DOHH2 (cell line): Measurements from ENCODE around the gene CPXM2.

Source experiments
- H3F3A ChIP-seq: fragments of 200-600 bp; sonication (generic), shearing (Covaris generic); 2 replicates; pipeline ENCODE4 v1.6.0; 2016; ENCODE audit warnings: antibody characterized with exemption, mild to moderate bottlenecking; ENCODE audit not compliant: control insufficient read depth, insufficient read depth
- H3K27ac ChIP-seq: fragments of 200-600 bp; sonication (generic); 2 replicates; pipeline ENCODE4 v1.5.1; 2014; ENCODE audit warnings: low read depth, mild to moderate bottlenecking, low read length, moderate library complexity
- H3K27me3 ChIP-seq: fragments of 200-600 bp; sonication (generic); 2 replicates; pipeline ENCODE4 v1.6.1; 2014; ENCODE audit warnings: mild to moderate bottlenecking, low read length, mixed read lengths; ENCODE audit not compliant: control insufficient read depth
- H3K36me3 ChIP-seq: fragments of 200-600 bp; sonication (generic); 2 replicates; pipeline ENCODE4 v1.6.1; 2014; ENCODE audit warnings: mild to moderate bottlenecking, low read length, moderate library complexity, mixed read lengths; ENCODE audit not compliant: control insufficient read depth
- H3K4me1 ChIP-seq: fragments of 200-600 bp; sonication (generic); 2 replicates; pipeline ENCODE4 v1.6.1; 2014; ENCODE audit warnings: mild to moderate bottlenecking, low read length, mixed read lengths; ENCODE audit not compliant: control insufficient read depth
- H3K4me2 ChIP-seq: fragments of 200-600 bp; sonication (generic); 2 replicates; pipeline ENCODE4 v1.6.0; 2014; ENCODE audit warnings: mild to moderate bottlenecking, low read length, moderate library complexity
- H3K4me3 ChIP-seq: fragments of 200-600 bp; sonication (generic); 2 replicates; pipeline ENCODE4 v1.5.1; 2014; ENCODE audit warnings: mild to moderate bottlenecking, low read length, mixed read lengths
- H3K79me2 ChIP-seq: fragments of 200-600 bp; sonication (generic); 2 replicates; pipeline ENCODE4 v1.6.1; 2014; ENCODE audit warnings: mild to moderate bottlenecking, low read length, mixed read lengths; ENCODE audit not compliant: control insufficient read depth
- H3K9me2 ChIP-seq: fragments of 200-600 bp; sonication (generic); replicated peaks from 2 replicates; pipeline ENCODE4 v1.6.1; 2014; ENCODE audit warnings: mild to moderate bottlenecking, low read length, mixed read lengths; ENCODE audit not compliant: control insufficient read depth
- H3K9me3 ChIP-seq: fragments of 200-600 bp; sonication (generic); 2 replicates; pipeline ENCODE4 v1.6.1; 2014; ENCODE audit warnings: antibody characterized with exemption, low read length, mixed read lengths; ENCODE audit not compliant: control insufficient read depth, insufficient read depth
- H4K20me1 ChIP-seq: fragments of 200-600 bp; sonication (generic); 2 replicates; pipeline ENCODE4 v1.6.0; 2014; ENCODE audit warnings: low read depth, mild to moderate bottlenecking, antibody characterized with exemption, low read length, moderate library complexity; ENCODE audit not compliant: control insufficient read depth, insufficient read depth
- EZH2phosphoT487 ChIP-seq: fragments of 200-600 bp; sonication (generic); IDR thresholded peaks from 2 replicates; pipeline ENCODE4 v1.6.1; 2017; ENCODE audit warnings: borderline replicate concordance, mild to moderate bottlenecking, antibody characterized with exemption, low read length, moderate library complexity, mixed read lengths
- TF ChIP-seq, protein P1 (sequence below): fragments of 200-600 bp; sonication (generic); IDR thresholded peaks from one replicate; pipeline ENCODE4 v1.5.1; 2014; ENCODE audit warnings: antibody characterized with exemption, mild to moderate bottlenecking, low read depth, low read length; ENCODE audit not compliant: poor library complexity, severe bottlenecking

The CPXM2 gene

DNA sequence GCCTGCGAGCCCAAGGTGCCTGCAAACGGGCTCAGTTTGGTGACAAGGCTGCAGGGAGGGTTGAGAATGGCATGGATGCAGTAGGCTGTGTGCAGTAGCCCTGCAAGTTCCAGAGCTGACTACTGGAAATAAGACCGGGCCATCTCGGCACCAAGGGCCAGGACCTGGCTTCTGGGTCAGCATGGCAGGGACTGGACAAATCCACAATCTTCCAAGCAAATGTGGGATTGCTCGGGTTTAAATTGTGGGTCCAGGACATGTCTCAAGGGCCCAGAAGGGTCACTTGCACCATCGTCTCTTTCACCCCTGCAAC lies 147.4 kb downstream of the CPXM2 start:
- Histone ChIP-seq H3K4me2 (no peak overlapping the region), H3K4me3 (no peak overlapping the region), H3K79me2 (no peaks in the 10 kb centered on the region), H3K27me3 (no peaks in the 10 kb centered on the region), H4K20me1 (no peaks in the 10 kb centered on the region), H3K9me3 (no peaks in the 10 kb centered on the region), H3K4me1 (no peaks in the 10 kb centered on the region), H3K9me2 (no peaks in the 10 kb centered on the region), H3F3A (no peaks in the 10 kb centered on the region), H3K27ac (no peak overlapping the region), H3K36me3 (no peaks in the 10 kb centered on the region)
- no peak for TF ChIP-seq EZH2phosphoT487
- TF ChIP-seq, protein P1, sequence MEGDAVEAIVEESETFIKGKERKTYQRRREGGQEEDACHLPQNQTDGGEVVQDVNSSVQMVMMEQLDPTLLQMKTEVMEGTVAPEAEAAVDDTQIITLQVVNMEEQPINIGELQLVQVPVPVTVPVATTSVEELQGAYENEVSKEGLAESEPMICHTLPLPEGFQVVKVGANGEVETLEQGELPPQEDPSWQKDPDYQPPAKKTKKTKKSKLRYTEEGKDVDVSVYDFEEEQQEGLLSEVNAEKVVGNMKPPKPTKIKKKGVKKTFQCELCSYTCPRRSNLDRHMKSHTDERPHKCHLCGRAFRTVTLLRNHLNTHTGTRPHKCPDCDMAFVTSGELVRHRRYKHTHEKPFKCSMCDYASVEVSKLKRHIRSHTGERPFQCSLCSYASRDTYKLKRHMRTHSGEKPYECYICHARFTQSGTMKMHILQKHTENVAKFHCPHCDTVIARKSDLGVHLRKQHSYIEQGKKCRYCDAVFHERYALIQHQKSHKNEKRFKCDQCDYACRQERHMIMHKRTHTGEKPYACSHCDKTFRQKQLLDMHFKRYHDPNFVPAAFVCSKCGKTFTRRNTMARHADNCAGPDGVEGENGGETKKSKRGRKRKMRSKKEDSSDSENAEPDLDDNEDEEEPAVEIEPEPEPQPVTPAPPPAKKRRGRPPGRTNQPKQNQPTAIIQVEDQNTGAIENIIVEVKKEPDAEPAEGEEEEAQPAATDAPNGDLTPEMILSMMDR = no peak

DNA sequence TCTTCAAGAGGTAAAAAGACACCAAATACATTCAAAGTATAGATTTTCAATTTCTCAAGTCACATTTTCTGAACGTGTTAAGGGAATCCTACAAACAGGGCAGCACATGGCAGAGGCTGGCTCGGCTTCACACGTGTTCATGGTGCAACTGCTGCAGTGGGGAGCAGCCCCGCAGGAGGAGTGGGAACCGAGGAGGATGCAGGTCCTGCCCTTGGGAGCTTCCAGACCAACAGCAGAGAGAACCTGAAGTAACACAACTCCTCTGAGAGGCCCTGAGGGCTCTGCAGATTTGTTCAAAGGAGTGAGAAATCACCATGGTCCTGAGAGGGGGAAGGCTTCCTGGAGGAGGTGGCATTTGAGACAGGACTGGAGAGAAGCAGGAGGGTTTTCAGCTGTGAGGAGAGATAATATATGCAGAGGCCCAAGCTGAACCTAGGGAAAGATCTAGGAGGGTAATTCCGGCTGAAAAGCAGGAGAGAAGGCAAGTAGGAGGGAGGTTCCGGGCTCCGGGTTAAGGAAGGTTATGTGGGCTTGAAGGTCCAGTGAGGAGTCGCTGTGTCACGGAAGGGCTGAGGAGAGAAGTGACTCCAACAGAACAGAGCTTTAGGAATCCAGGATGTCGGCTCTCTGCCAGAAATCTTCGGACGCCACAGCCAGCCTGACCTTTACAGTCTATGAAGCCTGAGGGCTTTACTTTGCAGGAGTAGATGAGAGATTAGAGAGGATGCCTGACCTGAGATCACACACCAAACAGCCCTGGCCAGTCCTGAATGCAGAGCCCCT lies 148.0 kb downstream of the CPXM2 start:
- Histone ChIP-seq H3K36me3 (no peaks in the 10 kb centered on the region), H3F3A (no peaks in the 10 kb centered on the region), H3K4me3 (no peak overlapping the region), H3K27ac (no peak overlapping the region), H3K9me3 (no peaks in the 10 kb centered on the region), H3K27me3 (no peaks in the 10 kb centered on the region), H3K9me2 (no peaks in the 10 kb centered on the region), H3K4me2 (no peak overlapping the region), H4K20me1 (no peaks in the 10 kb centered on the region), H3K4me1 (no peaks in the 10 kb centered on the region), H3K79me2 (no peaks in the 10 kb centered on the region)
- TF ChIP-seq, protein P1 = no peak
- no peak for TF ChIP-seq EZH2phosphoT487

DNA sequence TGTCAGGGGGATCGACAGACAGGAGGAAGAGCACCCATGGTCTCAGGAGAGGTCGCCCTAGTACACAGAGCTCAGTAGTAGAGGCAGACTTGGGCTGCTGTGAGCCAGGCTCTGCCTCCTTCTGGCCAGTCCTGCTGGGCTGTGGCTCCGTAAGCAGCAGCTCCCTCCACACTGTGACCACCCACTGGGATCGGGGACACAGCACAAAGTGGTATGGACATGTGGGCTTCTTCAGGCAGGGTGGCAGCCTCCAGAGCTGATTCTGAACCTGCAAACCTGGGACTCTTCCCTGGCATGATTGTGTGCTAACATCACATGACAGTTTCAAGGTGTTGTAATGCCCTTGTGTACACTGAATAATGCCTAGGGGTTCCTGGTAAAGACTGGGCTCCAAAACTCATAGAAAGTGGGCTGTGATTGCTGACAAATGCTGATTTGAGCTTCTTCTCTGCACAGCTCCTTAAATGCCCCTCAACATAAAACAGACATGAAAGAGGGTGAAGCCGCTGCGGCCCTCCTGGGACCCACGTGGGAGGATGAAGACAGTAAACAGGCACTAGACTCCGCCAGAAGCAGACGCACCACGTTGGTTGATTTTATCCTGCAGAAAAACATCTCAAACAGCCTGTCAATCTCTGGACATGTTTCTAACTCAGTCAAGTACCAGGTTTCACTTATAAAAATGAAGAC lies 148.7 kb downstream of the CPXM2 start:
- Histone ChIP-seq H3K36me3 (no peaks in the 10 kb centered on the region), H3K4me2 (no peak overlapping the region), H3K9me2 (no peaks in the 10 kb centered on the region), H3K4me1 (no peaks in the 10 kb centered on the region), H3F3A (no peaks in the 10 kb centered on the region), H3K79me2 (no peaks in the 10 kb centered on the region), H4K20me1 (no peaks in the 10 kb centered on the region), H3K27ac (no peak overlapping the region), H3K4me3 (no peak overlapping the region), H3K9me3 (no peaks in the 10 kb centered on the region), H3K27me3 (no peaks in the 10 kb centered on the region)
- TF ChIP-seq, protein P1 = no peak
- TF ChIP-seq EZH2phosphoT487 = no peak
